Prostate gland (tissue), 2 donors: Measurements from ENCODE around the gene CR1.
"Not testable (repeated sequence)": the region's sequence is repeated elsewhere in the genome, so short reads cannot be mapped to it uniquely, and the experiment has no call there.

Source experiments
- CTCF ChIP-seq, 4 experiments: fragments of 200-600 bp in 2 of 4; fragments of 450-650 bp in 2 of 4; sonication (generic) in 2 of 4; IDR thresholded peaks; 1 replicate in 3 of 4; 2 replicates in 1 of 4; pipeline ENCODE4 v1.5.1; 2016 to 2019; ENCODE audit warnings: antibody characterized with exemption in 4 of 4, mild to moderate bottlenecking in 2 of 4, moderate library complexity in 2 of 4
- POLR2AphosphoS5 ChIP-seq: sonication (generic); formaldehyde crosslinking; IDR thresholded peaks from one replicate; pipeline ENCODE4 v1.6.1; 2017; ENCODE audit warnings: antibody characterized with exemption

DNA sequence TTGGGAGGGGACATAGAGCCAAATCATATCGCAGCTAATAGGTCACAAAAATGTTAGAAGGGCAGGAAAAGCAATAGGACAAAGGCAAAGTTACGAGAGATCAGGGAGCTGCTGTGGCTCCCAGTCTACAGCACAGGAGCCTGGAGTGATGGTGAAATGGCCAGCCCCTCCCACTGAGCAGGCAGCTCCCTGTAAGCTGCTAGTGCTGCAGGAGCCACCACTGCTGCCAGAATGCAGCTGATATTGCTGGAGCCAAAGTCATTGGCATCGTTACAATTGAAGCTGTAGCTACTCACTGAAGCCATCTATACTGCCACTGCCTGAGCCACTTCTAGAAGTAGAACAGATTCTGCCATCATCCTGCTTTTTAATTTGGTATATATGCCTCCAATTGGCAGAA lies 29.3 kb downstream of the CR1 start:
- TF ChIP-seq CTCF (IDR thresholded peaks at IDR 0.05); POLR2AphosphoS5: not testable (repeated sequence)
